ENCODE measurements around the gene HOXD13.

DNA sequence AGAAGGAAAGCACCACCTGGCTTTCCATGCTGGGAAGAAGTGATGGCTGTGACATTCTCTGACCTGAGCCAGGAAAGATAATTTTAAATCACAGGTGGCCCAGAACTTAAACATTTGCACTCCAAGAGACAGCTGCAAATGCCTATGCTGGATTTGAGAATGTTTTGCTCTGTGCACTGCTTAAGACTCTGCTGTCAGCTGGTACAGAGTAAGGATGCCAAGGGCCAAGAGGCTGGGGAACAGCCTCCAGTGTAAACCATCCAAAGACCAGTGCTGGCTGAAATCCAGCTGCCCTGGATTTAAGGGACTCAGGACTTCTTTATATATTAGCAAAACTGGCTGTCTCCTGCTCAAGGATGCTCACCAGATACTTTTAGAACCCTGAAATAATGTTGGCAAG lies 40.9 kb downstream of the HOXD13 start:
- TF ChIP-seq, protein P1, sequence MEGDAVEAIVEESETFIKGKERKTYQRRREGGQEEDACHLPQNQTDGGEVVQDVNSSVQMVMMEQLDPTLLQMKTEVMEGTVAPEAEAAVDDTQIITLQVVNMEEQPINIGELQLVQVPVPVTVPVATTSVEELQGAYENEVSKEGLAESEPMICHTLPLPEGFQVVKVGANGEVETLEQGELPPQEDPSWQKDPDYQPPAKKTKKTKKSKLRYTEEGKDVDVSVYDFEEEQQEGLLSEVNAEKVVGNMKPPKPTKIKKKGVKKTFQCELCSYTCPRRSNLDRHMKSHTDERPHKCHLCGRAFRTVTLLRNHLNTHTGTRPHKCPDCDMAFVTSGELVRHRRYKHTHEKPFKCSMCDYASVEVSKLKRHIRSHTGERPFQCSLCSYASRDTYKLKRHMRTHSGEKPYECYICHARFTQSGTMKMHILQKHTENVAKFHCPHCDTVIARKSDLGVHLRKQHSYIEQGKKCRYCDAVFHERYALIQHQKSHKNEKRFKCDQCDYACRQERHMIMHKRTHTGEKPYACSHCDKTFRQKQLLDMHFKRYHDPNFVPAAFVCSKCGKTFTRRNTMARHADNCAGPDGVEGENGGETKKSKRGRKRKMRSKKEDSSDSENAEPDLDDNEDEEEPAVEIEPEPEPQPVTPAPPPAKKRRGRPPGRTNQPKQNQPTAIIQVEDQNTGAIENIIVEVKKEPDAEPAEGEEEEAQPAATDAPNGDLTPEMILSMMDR (IDR thresholded peaks at IDR 0.05) = no peak
- no peak for TF ChIP-seq POLR2A (IDR thresholded peaks at IDR 0.05)

Measured in thyroid gland (tissue), 4 donors.